IPS-NIHi11 (cell line): ENCODE data around the gene PSMD1.
A peak's percentile ranks its signal among the peaks of the same experiment; 100 is the strongest.
"Not testable (repeated sequence)": the region's sequence is repeated elsewhere in the genome, so short reads cannot be mapped to it uniquely, and the experiment has no call there.

Source experiments
- DNase-seq: peaks from one replicate; pipeline ENCODE4 v3.0.0; 2012; ENCODE audit warnings: mixed read lengths, low spot score

PSMD1 gene

GRCh38 chr2:231056453-231057416 is at the start of gene PSMD1:
Gene PSMD1, plus strand, starts transcription at chr2:231056867. Its CDS starts 159 bp downstream, at chr2:231057026.
- DNase-seq, result peak; percentile 95

DNA sequence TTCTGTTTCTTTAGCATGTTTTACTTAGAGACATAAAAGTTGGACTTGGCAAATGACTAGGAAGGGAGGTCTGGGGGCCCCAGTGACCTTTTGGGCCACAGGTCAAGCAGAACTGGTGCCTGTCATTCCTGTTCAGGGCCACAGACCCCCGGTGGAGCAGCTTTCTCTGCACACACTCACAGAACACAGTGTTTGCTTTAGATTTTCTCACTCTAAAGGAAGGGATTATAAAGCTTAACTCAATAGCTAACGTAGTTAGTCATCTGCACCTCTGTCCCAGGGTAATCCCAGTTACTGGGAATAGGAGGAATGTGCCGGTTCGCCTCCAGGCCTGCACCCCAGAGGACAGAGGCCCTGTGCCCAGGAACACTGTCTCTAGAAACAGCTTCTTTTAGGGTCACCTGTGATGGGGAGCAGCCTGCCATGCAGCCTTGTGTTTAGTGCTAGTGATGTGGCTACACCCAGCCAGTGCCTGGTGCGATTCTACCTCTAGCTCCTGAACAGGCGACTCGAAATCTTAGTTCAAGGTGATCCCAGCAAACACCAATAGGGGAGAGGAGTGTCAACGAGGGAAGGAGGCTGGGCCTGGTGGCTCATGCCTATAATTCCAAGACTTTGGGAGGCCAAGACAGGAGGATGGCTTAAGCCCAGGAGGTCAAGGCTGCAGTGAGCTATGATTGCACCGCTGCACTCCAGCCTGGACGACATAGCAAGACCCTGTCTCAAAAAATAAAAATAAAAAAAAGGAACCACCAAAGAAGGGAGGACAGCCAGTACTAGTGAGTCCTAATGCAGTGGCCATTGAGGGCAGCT is 49.2 kb upstream of the PSMD1 start:
- DNase-seq, result no peak

- DNase-seq, result no peak
Measured at GRCh38 chr2:231008131-231008530, 48.5 kb upstream of the PSMD1 start.

DNA sequence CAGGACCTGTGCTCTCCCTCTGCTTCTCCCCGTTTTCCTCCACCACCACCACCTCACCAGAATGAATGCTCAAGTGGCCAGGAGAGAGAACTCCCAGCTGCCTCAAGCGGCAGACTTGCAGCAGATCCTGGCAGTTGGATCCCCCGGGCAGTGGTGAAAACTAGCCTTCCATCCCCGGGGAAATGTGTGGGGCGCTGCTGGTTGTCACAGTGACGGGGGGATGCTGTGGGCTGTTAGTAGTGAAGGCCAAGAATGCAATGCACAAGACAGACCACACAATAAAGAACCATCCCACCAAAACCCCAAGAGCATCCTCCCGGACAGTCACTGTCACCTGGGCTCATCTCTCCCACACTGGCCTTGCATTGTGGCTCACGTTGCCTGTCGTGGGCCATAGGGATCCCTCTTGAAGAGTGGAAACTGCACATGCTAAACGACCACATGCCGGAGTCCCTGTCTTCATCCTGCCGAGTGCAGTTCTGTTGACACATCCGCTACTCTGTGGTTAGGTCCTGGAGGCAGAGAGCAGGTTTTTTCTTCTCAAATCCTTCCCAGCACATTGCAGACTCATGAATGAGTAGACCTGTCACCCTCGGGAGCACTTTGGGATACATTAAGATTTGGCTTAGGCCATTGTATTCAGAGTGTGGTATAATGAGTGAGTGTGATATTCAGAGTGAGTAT is 47.3 kb upstream of the PSMD1 start:
- no peak for DNase-seq

- no peak for DNase-seq
Measured at GRCh38 chr2:231010201-231010730, 46.4 kb upstream of the PSMD1 start.

DNA sequence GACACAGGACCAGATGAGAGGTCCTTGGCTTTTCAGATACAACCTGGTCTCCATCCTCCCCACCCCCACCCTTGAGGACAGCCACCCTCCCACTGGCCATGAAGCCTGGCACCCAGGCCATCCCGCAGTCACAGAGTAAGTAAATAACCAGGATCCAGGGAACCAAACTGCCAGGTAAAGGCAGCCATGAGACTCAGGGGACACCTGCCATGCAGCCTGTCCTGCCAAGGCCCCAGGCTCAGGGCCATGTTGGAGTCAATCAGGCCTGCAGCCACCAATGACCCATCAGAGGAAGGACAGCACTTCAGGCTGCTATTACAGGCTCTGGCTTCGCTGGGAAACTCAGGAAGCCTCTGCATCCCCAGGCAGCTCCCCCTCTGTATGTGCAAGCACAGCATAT is 45.1 kb upstream of the PSMD1 start:
- DNase-seq, result no peak

DNA sequence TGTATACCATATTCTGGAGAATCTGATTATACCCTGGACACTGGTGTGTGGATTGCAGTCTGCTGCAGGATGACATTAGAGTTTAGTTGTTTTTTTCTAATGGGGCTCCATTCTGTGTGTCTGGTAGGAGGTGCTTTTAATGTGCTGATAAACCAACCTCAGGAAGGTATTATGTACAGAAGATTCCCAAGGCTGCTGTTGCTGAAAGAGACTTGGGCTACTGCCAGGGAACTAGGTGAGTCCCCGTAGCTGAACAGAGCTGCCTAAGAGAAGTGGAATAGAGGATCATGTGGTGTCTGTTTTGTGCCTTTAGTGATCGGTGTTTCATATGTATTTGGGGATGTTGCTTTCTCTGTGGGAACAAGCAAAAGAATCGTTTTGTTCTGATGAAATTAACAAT is 44.2 kb upstream of the PSMD1 start:
- no peak for DNase-seq

DNA sequence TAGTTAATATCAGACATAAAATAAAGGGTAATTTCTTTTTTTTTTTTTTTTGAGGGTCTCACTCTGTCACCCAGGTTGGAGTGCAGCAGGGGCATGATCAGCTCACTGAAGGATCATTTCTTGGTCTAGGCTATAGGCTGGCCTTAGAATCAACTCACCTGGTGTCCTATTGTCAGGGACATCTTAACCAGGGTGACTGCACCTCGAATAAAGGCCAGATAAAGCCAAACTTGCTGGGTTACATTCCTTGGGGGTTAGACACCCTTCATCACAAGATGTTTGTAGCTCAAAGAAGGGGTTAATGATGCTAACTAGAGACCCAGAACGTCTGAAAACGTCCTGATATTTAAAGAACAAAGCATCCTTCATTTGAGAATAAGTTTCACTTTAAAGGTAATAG is 42.8 kb upstream of the PSMD1 start:
- DNase-seq, result no peak

DNA sequence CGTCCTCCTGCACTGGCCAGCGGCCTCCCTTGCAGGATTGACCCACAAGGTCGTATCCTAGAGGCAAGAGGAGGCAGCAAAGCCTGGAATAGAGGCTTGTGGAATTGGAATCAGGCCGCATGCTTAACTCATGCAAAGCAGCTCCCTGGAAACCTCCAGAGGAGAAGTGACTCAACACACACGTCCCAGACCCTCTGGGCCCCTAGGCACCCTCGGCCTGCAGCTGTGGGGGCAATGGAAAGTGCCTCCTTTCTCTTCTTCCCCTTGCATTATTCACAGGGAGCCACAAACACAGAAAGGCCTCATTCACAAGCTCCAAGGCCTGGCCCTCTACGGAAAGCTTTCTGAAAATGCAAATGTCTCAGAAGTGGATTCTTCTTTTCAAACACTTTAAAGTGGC is 41.2 kb upstream of the PSMD1 start:
- DNase-seq, result no peak

- no peak for DNase-seq
Measured at GRCh38 chr2:231015926-231016325, 40.7 kb upstream of the PSMD1 start.

GRCh38 chr2:231016566-231017230 is 40.0 kb upstream of the PSMD1 start:
- no peak for DNase-seq

GRCh38 chr2:231017231-231017598 is 39.5 kb upstream of the PSMD1 start:
- DNase-seq, result peak; percentile 35

DNA sequence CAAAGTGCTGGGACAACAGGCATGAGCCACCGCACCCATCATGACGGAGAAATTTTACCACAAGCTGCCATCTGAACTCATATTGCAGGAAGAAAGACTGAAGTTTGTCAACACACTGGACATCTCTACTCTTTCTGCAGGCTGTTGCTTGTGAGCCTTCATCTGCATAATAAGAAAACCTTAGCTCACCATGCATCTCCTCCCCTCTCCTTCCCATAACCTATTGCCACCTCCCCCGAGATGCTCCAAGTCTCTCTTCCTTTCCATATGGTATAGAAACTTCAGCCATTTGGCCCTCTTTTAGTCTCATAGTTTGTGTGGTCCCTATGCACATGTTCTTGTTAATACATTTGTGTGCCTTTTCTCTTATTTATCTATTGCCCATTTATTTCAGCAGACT is 38.5 kb upstream of the PSMD1 start:
- DNase-seq, result no peak

- not testable (repeated sequence) for DNase-seq
Measured at GRCh38 chr2:231025059-231025458, 31.6 kb upstream of the PSMD1 start.

DNA sequence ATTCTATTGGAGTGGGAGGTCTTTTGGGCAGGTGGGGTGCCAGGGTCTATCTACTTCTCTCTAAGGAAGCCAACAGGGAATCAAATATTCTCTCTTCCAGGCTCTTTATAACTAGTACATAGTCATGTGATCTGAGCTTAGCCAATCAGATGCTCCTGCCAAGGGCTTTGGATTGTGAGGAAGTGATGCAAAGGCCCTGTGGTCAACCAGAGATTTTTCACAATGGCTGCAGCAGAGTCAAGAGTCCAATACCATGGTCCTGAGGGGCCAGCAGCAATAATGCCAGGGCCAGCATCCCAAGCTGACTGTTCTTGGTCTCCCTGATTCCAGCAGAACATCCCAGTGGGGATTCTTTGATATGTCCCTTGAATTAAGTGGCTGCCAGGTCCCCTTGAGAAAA is 27.8 kb upstream of the PSMD1 start:
- DNase-seq, result no peak

DNA sequence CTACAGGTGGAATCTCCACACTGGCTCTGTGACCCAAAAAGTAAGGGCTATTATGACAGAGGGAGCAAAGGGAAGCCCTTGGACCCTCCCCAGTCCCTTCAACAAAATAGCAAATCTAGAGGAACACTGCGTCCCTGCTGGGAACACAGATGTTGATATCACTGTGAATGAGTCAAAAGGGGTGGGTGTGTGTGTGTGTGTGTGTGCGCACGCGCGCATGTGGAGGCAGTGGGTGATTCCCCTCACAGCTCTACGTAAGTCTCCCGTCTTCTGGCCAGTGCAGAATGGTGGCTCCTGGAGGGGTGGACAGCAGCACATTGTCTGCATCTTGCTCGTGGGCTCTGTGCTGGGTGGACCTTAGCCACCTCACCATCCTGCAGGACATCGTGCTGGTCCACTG is 27.1 kb upstream of the PSMD1 start:
- no peak for DNase-seq

DNA sequence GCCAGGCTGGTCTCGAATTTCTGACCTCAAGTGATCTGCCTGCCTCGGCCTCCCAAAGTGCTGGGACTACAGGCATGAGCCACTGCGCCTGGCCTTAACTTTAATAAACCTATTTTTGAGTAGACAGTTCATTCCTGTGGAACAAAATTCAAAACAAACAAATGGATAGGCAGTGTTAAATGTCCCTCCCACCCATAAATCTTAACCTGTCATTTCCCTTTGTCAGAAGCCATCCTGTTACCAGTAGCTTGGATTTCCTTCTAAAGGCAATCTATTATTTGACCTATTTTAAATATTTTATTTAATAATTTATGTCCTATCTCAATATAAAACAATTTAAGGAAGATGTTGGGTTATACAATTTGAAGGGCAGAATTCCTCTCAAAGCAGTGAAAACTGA is 25.9 kb upstream of the PSMD1 start:
- DNase-seq, result no peak

DNA sequence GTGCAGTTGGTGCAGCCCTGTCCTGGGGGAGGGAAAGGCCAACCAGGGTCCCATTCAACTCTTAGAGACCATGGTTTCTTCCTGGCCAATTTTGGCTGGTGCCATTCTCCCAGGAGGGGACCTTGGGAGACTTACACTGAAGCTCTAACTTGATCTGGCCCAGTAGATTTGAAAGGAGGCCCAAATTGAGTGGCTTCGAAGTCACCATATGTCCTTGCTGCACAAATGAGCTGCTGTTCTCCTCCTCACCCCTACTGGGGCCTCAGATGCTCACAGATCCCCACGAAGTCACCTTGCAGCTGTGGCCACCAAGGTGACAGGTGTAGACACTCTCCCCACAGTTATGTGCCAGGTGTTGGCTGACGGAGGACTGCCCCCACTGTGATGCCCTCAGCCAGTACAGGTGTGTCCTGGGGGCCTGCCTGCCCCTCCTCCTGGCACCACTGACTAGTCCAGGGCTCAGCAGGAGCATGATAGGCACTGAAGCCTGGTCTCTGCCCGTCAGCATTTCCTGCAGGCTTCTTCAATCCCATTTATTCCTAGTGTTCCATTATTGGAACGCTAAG is 24.0 kb upstream of the PSMD1 start:
- no peak for DNase-seq

DNA sequence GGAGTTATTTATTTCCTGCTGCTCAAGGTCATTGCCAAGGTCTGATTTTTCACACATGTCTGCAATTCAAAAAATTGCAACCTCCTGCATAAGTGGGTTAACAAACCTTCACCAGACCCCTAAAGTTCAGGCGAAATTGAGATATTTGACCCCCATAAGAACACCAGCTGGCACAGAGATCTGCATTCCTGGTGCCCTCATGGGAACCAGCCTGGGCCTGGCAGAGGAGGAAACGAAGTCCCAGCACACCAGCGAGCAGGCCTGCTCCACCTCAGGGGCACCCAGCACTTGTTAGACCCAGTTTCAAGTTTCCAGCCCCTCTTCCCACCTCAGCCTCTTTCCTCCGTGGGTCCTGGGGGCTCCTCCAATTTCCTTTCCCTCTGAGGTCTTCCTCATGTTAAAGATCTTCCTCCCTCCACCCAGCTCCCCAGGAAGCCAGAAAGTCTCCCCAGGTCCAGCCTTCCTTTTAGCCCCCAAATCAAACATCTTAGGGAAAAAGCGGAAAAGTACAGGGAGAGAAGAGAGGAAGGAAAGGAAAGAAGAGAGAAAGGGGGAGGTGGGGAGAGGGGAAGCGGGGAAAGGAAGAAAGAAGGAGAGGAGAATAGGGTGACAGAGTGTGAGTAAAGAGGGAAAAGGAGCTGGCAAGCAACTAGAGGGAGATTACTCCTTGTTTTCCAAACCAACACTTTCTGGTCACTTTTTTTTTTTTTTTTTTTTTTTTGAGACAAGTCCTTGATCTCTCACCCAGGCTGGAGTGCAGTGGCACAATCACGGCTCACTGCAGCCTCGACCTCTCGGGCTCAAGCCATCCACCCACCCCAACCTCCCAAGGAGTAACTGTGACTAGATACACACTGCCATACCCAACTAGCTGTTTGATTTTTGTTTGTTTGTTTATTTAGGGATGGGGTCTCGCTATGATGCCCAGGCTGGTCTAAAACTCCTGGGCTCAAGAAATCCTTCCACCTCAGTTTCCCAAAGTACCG is 23.2 kb upstream of the PSMD1 start:
- no peak for DNase-seq

DNA sequence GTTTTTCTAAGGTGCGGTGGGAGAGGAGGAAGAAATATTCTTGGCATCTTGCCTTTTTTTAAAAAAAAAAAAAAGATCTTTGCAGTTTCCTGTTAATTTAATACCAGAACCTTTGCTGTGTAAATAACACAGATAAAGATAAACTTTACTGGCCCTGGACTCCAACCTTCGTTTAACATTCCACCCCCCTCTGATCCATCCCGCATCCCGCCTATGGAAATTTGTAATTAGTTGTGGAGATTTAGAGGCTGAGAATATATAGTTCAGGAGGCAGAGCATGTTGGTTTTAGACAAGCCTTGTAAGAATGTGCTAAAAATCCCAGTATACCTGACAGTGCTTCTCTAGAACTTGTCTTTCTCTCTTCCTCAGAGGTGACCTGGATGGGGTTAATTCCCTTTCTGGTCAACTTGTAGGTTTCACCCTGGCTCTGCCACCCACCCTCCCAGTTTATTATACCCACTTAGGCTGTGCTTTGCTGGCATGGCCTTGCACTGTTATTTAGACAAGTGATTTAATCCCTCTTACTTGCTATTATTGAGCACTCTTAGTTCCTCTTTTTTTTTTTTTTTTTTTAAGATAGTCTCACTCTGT is 22.3 kb upstream of the PSMD1 start:
- DNase-seq, result no peak
